Stimulated activated CD8-positive, alpha-beta memory T cell treated with anti-CD3 and anti-CD28 coated beads, Interleukin-15, amount 100 ng/mL, for 24 hours (primary cell): ENCODE results near the gene FAM47E.
"Not testable (repeated sequence)": the region's sequence is repeated elsewhere in the genome, so short reads cannot be mapped to it uniquely, and the experiment has no call there.

Experiments used
- DNase-seq: peaks from one replicate; pipeline ENCODE4 v3.0.0-alpha.2; 2020; ENCODE audit warnings: low read depth

Gene FAM47E

DNA sequence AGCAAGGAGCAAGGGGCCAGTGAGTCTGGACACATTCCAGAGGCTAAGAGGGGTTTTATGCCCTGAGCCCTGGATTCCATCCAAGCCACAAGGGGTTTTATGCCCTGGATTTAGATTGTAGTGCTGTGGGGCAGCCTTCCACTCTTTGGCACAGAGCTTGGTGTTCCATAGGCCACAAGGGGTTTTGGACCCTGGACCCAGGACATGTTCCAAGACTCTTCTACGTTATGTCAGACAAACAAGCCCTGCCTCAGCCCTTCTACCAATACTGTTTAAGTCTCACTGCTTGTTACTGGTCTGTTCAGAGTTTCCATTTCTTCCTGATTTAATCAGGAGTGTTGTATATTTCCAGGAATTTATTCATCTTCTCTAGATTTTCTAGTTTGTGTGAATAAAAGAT is 25.1 kb upstream of the FAM47E start:
- DNase-seq: no peak

DNA sequence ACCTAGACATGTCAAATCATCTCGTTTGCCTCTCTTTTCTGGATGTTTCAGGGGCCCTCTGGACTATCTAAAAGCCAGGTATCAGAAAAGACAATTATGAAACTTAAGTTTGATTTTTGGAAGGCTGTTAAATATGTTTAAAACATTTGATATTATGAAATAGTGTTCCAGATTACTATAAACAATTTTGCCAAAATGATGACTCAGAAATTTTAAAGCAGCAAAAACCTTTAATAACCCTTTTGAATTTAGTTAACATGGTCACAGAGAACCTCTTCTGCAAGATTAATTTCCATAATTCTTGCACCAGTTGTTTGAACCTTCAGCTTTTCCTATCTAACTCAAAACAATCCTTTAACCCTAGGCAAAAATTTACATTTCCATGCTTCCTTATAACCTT is 18.8 kb upstream of the FAM47E start:
- DNase-seq: no peak

GRCh38 chr4:76233083-76233482 is 18.4 kb upstream of the FAM47E start:
- DNase-seq: no peak

DNA sequence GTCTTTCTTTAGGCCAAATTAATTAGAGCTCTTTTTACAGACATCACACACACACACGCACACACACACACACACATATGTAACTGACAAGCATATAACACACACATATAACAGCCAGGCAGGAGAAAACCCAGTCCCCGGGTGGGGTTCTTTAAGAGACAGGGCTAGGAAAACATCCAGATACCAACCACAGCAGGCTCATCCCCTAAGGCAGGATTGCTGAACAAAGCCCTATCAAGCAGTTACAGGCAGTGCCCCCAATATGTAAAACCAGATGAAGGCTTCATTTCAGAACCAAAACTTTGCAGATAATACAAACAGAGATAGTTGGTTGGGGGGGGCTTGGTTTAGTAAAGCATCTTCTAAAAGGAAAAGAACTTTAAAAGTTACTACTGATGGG is 18.0 kb upstream of the FAM47E start:
- no peak for DNase-seq

DNA sequence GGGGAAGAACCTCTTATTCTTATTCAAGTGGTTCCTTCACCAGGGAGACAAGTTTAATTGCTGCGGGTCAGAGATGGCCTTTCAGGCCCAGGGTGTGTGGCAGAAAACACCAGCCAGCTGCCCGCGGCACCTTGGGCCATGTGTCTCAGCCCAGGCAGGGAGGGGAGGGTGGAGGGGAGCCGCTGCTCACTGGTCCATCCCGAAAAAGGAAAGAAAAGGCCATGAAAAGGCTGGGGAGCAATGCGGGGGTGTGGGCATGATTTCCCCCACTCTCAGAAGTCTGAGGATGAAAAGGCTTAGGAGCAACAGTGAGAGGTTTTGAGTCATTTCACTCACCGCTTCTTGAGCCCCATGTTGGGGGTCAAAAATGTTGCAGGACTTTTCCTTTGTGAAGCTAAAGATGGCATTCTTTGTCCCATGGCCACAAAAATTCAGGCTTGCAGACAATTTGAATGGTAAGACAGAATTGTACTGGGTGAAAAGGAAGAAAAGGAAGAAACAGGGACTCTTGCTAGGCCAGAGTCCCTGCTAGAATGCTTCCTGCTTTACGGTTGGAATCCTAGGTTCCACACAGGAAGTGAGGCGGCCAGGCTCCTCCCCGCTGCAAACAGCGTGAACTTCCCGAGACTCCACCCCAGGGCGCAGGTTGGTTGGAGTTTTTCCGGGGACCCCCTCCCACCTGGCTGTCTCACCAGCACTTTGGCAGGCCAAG is 17.4 kb upstream of the FAM47E start:
- no peak for DNase-seq

GRCh38 chr4:76234679-76235044 is 16.9 kb upstream of the FAM47E start:
- DNase-seq: no peak

DNA sequence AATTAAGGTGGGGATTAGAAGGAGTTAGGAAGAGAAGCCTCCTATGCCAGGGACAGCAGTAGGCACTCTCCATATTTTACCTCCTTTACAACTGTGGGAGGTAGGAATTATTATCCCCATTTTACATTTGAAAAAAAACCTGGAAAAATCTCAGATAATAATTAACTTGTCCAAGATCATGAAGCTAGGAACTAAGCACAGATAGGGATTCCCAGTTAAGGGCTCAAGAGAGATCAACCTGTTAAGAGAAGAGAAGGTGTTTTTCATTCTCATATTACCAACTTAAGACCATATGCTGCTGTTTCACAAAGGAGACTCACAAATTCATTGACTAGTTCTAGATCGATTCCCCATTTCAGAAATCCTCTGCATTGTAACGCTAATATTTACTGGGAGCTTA is 16.1 kb upstream of the FAM47E start:
- no peak for DNase-seq

GRCh38 chr4:76235915-76236314 is 15.6 kb upstream of the FAM47E start:
- no peak for DNase-seq

DNA sequence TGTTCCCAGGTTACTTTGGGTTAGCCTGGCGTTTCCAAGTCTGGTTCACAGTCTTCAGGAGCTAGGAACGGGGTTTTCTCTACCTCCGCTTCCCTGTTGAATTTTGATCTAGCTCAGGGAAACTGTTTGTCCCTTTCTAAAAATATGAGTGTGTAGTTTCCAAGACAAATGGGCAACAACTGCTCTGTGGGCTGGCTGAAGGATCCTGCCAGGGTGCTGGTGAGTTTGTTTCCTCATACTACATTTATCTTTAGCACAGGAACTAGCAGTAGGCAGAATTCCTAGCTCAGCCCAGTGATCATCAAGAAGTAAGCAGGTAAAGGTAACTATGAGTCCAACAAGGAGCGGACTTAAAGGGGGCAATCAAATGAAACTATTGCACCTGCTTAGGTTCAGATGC is 13.3 kb upstream of the FAM47E start:
- no peak for DNase-seq

GRCh38 chr4:76238701-76239100 is 12.8 kb upstream of the FAM47E start:
- no peak for DNase-seq

DNA sequence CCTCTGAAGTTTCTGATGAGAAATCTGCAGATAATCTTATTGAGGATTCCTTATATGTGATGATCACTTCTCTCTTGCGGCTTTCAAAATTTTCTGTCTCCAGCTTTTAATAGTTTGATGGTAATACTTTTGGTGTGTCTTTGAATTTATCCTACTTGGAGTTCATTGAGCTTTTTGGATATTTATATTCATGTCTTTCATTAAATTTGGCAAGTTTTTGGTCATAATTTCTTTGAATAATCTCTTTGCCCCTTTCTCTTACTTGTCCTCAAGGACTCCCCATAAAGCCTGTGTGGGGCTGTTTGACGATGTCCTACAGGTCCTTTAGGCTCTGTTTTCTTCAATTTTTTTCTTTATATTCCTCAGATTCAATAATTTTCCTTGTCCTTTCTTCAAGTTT is 11.3 kb upstream of the FAM47E start:
- DNase-seq: no peak

- not testable (repeated sequence) for DNase-seq
These were observed 7.6 kb upstream of the FAM47E start for GRCh38 chr4:76243877-76244276.

GRCh38 chr4:76246025-76246424 is 5.5 kb upstream of the FAM47E start:
- no peak for DNase-seq

DNA sequence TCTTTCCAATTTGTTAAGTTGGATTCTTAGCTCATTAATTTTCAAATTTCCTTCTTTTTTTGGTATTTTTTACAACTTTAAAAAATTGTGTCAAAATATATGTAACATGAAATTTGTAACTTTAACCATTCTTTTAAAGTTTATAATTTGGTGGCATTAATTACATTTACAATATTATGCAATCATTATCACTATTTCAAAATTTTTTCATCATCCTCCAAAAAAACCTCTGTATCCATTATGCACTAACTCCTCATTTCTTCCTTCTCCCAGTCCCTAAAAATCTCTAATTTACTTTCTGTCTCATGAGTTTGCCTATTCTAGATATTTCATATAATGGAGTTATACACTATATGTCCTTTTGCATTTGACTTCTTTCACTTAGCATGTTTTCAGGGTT is 4.7 kb upstream of the FAM47E start:
- DNase-seq: no peak

- no peak for DNase-seq
These were observed 559 bp upstream of the FAM47E start for GRCh38 chr4:76250962-76251361.

DNA sequence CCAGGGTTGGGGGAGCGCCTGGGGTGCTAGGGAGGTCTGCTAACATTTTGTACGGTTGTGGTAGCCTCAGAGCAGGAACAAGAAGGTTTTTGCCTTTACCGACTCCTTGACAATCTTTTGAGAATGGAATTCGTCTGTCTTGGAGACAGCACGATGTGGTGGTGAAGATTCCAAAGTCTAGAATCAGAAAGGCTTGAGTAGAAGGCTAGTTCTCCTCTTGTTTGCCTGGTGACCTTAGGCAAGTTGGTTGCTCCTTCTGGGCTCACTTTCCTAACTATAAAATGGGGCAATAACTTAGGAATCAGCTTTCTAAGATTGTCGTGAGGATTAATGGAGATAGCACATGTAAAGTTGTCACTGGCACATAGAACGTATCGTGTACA is 741 bp downstream of the FAM47E start:
- DNase-seq: no peak

GRCh38 chr4:76253511-76253910 is 2.0 kb downstream of the FAM47E start:
- no peak for DNase-seq

- no peak for DNase-seq
These were observed 4.5 kb downstream of the FAM47E start for GRCh38 chr4:76256032-76256431.

- DNase-seq: no peak
These were observed 5.4 kb downstream of the FAM47E start for GRCh38 chr4:76256968-76257367.

DNA sequence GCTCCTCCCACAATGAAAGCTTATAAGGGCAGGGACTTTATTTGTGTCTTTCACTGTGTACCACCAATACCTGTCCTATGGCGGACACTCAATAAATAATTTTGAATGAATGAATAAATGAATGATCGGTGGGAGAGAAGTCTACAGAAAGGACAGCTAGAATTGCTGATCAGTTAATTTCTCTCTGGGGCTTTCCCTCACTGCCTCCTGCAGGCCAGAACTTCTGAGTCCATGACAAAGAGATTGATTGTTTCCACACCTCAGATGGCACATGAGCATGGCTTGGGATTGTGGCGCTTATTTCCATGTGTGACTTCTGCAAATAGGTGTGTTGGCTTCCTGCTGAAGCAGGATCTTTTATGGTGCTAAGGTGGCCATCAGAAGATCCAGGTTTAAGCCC is 6.3 kb downstream of the FAM47E start:
- no peak for DNase-seq

GRCh38 chr4:76260571-76260970 is 9.1 kb downstream of the FAM47E start:
- no peak for DNase-seq

GRCh38 chr4:76265631-76266218 is 14.2 kb downstream of the FAM47E start:
- no peak for DNase-seq

DNA sequence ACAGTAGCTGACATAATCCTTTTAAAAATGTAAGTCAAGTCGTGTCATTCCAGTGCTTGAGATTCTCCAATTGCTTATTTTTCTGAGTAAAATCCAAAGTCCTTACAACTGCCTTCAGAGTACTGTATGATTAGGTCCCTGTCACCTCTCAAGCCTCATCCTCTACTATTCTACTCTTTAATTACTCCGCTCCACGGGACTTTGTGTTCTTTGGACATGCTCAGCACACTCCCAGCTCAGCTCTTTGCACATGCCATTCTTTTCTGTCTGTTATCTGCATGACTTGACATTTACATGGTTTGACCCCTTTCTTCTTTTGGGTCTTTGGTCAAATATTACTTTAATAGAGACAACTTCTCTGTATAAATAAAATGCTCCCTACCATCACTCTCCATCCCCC is 15.1 kb downstream of the FAM47E start:
- no peak for DNase-seq

- DNase-seq: no peak
These were observed 16.3 kb downstream of the FAM47E start for GRCh38 chr4:76267811-76268210.
